Coronary artery (tissue), 2 donors: ENCODE measurements around the gene GJD3.
A peak's percentile ranks its signal among the peaks of the same experiment; 100 is the strongest.

Experiments used
- DNase-seq: peaks from one replicate; pipeline ENCODE4 v3.0.0-alpha.2; 2017; ENCODE audit warnings: low spot score
- H3K27ac ChIP-seq, 2 donors: fragments of 200-600 bp; sonication (generic); one replicate each; pipeline ENCODE4 v1.5.1; 2016 to 2019
- H3K4me3 ChIP-seq: fragments of 200-600 bp; sonication (generic); 2 replicates; pipeline ENCODE4 v1.5.1; 2016; ENCODE audit warnings: mild to moderate bottlenecking, moderate library complexity
- CTCF ChIP-seq: fragments of 200-600 bp; sonication (generic); IDR thresholded peaks from one replicate; pipeline ENCODE4 v1.5.1; 2019; ENCODE audit warnings: antibody characterized with exemption

Gene GJD3

GRCh38 chr17:40317880-40318829, 46.4 kb downstream of the GJD3 start:
- DNase-seq, result peak; percentile 98
- peak overlapping the region; percentile 90 to 92 for H3K27ac ChIP-seq
- no peak for TF ChIP-seq CTCF
- H3K4me3 ChIP-seq, result peak overlapping the region; percentile 83

GRCh38 chr17:40317345-40317873, 47.1 kb downstream of the GJD3 start:
- Histone ChIP-seq H3K27ac (peak overlapping the region; percentile 90 to 92), H3K4me3 (peak overlapping the region; percentile 83)
- DNase-seq, result peak; percentile 77
- peak; percentile 38 for TF ChIP-seq CTCF

GRCh38 chr17:40316571-40317344, 47.8 kb downstream of the GJD3 start:
- DNase-seq, result peak; percentile 87
- H3K4me3 ChIP-seq, result peak overlapping the region; percentile 83
- peak overlapping the region; percentile 90 to 92 for H3K27ac ChIP-seq
- no peak for TF ChIP-seq CTCF

GRCh38 chr17:40315678-40316570, 48.6 kb downstream of the GJD3 start:
- Histone ChIP-seq H3K27ac (peak overlapping the region; percentile 90 to 92), H3K4me3 (peak overlapping the region; percentile 83)
- DNase-seq, result peak; percentile 68
- TF ChIP-seq CTCF, result no peak

GRCh38 chr17:40315206-40315605, 49.3 kb downstream of the GJD3 start:
- no peak overlapping the region for H3K4me3 ChIP-seq
- peak; percentile 65 for DNase-seq

More at GRCh38 chr17:40315206-40315605, 49.3 kb downstream of the GJD3 start:
- TF ChIP-seq CTCF, result no peak
- peak overlapping the region; percentile 81 to 92 for H3K27ac ChIP-seq
